ENCODE data around the gene APMAP. TPM values are rescaled to one million over a fixed set of nuclear protein-coding genes. Genes with fewer than 3 reads are reported as not detected.

The APMAP gene
- total and polyA plus RNA-seq, 7 donors, result 9.6 to 55.8 (median 25.7) TPM

DNA sequence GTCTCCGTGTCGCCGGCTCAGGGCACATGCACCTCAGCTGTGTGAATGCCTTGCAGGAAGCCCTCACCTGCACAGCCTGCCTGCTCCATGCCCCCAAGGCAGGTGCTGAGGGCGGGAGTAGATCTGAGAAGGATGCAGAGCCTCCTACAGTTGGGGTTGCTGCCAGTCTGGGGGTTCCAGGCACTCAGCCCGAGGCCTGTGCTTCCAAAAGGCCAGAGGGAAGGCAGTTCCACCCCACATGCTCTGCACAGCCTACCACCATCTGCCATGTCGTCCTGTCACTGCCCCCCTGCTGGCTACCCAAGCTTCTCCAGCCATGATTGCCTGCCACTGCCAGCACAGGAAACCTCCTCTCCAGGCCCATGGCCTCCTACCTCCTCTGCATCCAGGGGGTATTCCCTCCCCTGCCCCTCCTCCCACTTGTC lies 46.1 kb upstream of the APMAP start:
- Histone ChIP-seq H3K27ac (peak overlapping the region; percentile 88 to 93 (median 88)), H3K4me3 (no peak overlapping the region), H3K9me3 (no peaks in the 10 kb centered on the region), H3K4me1 (peaks cover 0 to 100% (median 93%) of the 10 kb centered on the region in 4 donors), H3K36me3 (no peaks in the 10 kb centered on the region), H3K27me3 (no peaks in the 10 kb centered on the region)
- intact Hi-C loops (cut with DNase I), result loop anchor here (5.0 to 10.0 kb wide), 2 partner anchors 41 to 586 kb away; partner anchors contain the start of gene NANP
- no peak for DNase-seq
- WGBS, 2 donors, result 87 to 92% methylated on average over 6 of the region's 6 CpGs
- TF ChIP-seq POLR2A (IDR thresholded peaks at IDR 0.05), result no peak

DNA sequence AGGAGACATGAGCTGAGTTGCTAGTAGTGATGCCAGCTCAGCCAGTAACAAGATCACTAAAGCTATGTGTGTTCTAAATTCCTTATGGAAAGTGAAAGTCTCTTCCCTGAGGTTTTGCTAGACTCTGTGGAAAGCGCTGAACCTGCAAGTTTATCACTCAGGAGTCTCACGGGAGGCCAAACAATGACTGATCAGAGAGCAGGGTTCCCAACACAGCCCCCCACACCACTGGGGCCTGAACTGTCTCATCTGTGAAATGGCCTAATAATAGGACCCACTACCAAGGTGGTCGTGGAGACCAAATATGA lies 45.5 kb upstream of the APMAP start:
- no peak for DNase-seq
- no peak for TF ChIP-seq EP300 (IDR thresholded peaks at IDR 0.05)
- TF ChIP-seq, protein P1, sequence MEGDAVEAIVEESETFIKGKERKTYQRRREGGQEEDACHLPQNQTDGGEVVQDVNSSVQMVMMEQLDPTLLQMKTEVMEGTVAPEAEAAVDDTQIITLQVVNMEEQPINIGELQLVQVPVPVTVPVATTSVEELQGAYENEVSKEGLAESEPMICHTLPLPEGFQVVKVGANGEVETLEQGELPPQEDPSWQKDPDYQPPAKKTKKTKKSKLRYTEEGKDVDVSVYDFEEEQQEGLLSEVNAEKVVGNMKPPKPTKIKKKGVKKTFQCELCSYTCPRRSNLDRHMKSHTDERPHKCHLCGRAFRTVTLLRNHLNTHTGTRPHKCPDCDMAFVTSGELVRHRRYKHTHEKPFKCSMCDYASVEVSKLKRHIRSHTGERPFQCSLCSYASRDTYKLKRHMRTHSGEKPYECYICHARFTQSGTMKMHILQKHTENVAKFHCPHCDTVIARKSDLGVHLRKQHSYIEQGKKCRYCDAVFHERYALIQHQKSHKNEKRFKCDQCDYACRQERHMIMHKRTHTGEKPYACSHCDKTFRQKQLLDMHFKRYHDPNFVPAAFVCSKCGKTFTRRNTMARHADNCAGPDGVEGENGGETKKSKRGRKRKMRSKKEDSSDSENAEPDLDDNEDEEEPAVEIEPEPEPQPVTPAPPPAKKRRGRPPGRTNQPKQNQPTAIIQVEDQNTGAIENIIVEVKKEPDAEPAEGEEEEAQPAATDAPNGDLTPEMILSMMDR (IDR thresholded peaks at IDR 0.05), result no peak
- TF ChIP-seq POLR2AphosphoS5 (IDR thresholded peaks at IDR 0.05), result no peak
- TF ChIP-seq POLR2A (IDR thresholded peaks at IDR 0.05), result no peak
- H3K9me3 ChIP-seq, result no peaks in the 10 kb centered on the region
- intact Hi-C loops (cut with DNase I), result loop anchor here (5.0 to 10.0 kb wide), 2 partner anchors 41 to 587 kb away; partner anchors contain the start of gene NANP
- no peak overlapping the region for H3K4me3 ChIP-seq
- WGBS, 2 donors, result 40 to 43% methylated on average over 3 of the region's 3 CpGs
- no peaks in the 10 kb centered on the region for H3K36me3 ChIP-seq
- no peaks in the 10 kb centered on the region for H3K27me3 ChIP-seq
- peak overlapping the region; percentile 88 to 93 (median 88) for H3K27ac ChIP-seq
- H3K4me1 ChIP-seq, result peaks cover 0 to 100% (median 93%) of the 10 kb centered on the region in 4 donors

DNA sequence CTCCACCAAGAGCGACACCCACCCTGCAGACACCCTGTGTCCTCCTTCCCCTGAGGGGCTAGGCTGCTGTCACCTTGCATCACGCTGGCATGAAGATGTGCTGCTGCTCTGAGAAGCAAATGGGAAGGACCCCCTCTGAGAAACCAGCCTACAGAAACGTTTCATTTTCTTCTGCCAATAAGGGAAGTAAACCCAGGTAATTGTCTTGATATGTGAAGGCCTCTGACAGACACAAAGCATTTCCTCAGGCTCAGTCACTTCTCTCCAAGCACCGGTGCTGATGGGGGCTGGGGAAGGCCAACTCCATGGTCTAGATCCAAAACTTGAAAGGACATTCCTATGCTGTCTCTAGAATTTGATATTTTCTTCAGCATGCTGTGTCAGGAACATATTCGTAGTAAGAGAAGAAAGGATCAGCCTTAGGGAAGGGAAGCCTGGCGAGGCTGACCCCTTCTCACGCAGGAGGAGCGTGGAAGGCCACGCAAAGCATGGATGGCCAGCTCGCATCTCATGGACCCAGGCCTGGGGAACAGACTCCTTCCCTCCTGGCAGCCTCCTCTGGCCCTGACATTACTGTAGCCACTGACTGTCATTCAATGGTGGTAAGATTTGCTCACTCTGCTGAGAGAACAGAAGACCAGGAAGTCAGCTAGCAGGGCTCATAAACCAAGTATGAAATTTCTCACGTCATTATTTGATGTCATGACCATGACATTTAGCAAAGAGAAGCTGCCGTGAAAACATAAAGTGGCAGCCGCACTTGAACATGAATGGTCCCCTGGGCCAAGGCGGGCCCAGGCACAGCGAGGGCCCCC lies 44.9 kb upstream of the APMAP start:
- H3K27ac ChIP-seq, result peak overlapping the region; percentile 88 to 93 (median 88)
- H3K27me3 ChIP-seq, result no peaks in the 10 kb centered on the region
- intact Hi-C loops (cut with DNase I), result loop anchor here (5.0 to 10.0 kb wide), 2 partner anchors 40 to 587 kb away; partner anchors contain the start of gene NANP
- DNase-seq, result no peak
- no peak overlapping the region for H3K4me3 ChIP-seq
- H3K4me1 ChIP-seq, result peaks cover 0 to 100% (median 93%) of the 10 kb centered on the region in 4 donors
- no peaks in the 10 kb centered on the region for H3K9me3 ChIP-seq
- WGBS, 2 donors, result 60 to 64% methylated on average over 15 of the region's 15 CpGs
- H3K36me3 ChIP-seq, result no peaks in the 10 kb centered on the region
- TF ChIP-seq POLR2AphosphoS5 (IDR thresholded peaks at IDR 0.05), result peak in 1 of 4 donors; percentile 18
- TF ChIP-seq, protein P1 (IDR thresholded peaks at IDR 0.05), result no peak

DNA sequence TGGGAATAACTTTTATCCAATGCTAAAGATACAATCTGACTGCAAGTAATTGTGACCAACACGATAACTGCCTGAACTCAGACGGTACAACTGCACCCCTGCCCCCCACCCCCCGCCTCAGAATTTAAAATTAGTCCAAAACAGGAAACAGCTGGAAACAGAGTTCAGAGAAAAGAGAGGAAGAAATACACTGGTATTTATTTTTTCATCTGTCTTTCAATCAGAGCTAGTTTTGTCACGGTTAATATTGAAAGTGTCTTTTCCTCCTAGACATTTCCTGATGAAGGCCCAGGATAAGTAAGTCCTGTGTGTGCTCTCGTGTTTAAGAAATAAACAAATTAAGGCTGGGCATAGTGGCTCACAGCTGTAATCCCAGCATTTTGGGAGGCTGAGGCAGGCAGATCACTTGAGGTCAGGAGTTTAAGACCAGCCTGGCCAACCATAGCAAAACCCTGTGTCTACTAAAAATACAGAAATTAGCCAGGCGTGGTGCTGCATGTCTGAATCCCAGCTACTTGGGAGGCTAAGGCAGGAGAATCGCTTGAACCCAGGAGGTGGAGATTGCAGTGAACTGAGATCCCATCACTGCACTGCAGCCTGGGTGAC lies 43.9 kb upstream of the APMAP start:
- Histone ChIP-seq H3K27ac (peak overlapping the region; percentile 88 to 93 (median 88)), H3K36me3 (no peaks in the 10 kb centered on the region), H3K4me1 (peaks cover 0 to 100% (median 92%) of the 10 kb centered on the region in 4 donors), H3K27me3 (no peaks in the 10 kb centered on the region), H3K9me3 (no peaks in the 10 kb centered on the region), H3K4me3 (no peak overlapping the region)
- WGBS, 2 donors, result 27 to 51% methylated on average over 7 of the region's 7 CpGs
- no peak for DNase-seq
- no peak for TF ChIP-seq POLR2AphosphoS5 (IDR thresholded peaks at IDR 0.05)
- no peak for TF ChIP-seq EP300 (IDR thresholded peaks at IDR 0.05)
- no peak for TF ChIP-seq POLR2A (IDR thresholded peaks at IDR 0.05)
- TF ChIP-seq, protein P1 (IDR thresholded peaks at IDR 0.05), result no peak
- intact Hi-C loops (cut with DNase I), result loop anchor here (5.0 to 10.0 kb wide), 2 partner anchors 39 to 588 kb away; partner anchors contain the start of gene NANP

DNA sequence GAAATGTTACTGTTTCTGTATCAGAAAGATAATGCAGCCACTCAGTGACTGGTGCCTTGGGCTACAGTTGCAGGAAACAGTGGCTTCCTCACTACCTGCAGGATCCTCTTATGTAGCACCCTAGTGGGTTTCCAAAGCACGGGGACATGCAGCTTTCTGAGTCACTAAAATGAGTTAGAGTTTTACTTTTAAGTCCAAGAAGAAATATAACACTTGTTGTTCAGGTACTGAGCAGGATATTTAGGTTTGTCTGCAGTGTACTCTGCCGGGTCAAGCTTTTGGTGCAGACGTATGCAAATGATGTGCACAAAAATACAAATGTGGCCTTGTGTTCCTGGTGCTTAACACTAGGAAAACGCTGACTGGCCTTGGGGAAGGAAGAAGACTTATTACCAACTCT lies 43.4 kb upstream of the APMAP start:
- TF ChIP-seq POLR2A (IDR thresholded peaks at IDR 0.05) (no peak), POLR2AphosphoS5 (IDR thresholded peaks at IDR 0.05) (no peak), EP300 (IDR thresholded peaks at IDR 0.05) (no peak)
- TF ChIP-seq, protein P1 (IDR thresholded peaks at IDR 0.05), result no peak
- Histone ChIP-seq H3K36me3 (no peaks in the 10 kb centered on the region), H3K27me3 (no peaks in the 10 kb centered on the region), H3K4me3 (no peak overlapping the region), H3K4me1 (peaks cover 0 to 100% (median 88%) of the 10 kb centered on the region in 4 donors), H3K27ac (peak overlapping the region; percentile 88 to 93 (median 88)), H3K9me3 (no peaks in the 10 kb centered on the region)
- WGBS, 2 donors, result 23 to 64% methylated on average over 4 of the region's 4 CpGs
- intact Hi-C loops (cut with DNase I), result loop anchor here (5.0 to 10.0 kb wide), 2 partner anchors 39 to 589 kb away; partner anchors contain the start of gene NANP
- no peak for DNase-seq
